K562 (cell line): ENCODE measurements around the gene RAPGEF5.

Experiments used
- GABPB1 ChIP-seq: sonication (generic); formaldehyde crosslinking; IDR thresholded peaks from 2 replicates; pipeline ENCODE4 v1.8.0; 2022; ENCODE audit warnings: mild to moderate bottlenecking, missing genetic modification reagents
- KLF13 ChIP-seq: fragments of 450-650 bp; IDR thresholded peaks from 2 replicates; pipeline ENCODE4 v1.6.1; 2016; ENCODE audit warnings: missing genetic modification characterization, low read depth, mild to moderate bottlenecking, missing compliant biosample characterization, moderate library complexity, borderline replicate concordance
- RFX5 ChIP-seq: IDR thresholded peaks from 2 replicates; pipeline ENCODE4 v1.6.1; 2011; ENCODE audit warnings: low read depth, mild to moderate bottlenecking, improper control_type of control experiment, low read length
- TEAD4 ChIP-seq, 2 experiments: sonication (generic) in 1 of 2; formaldehyde crosslinking in 1 of 2; IDR thresholded peaks; 2 replicates each; pipeline versions ENCODE4 v1.6.1 to v1.8.0; 2012 to 2022; ENCODE audit warnings: borderline replicate concordance in 1 of 2, inconsistent platforms in 1 of 2, low read length in 1 of 2, mild to moderate bottlenecking in 1 of 2, missing genetic modification reagents in 1 of 2
- ZC3H11A ChIP-seq: IDR thresholded peaks from 2 replicates; pipeline ENCODE4 v1.6.1; 2012; ENCODE audit warnings: low read depth, low read length, improper control_type of control experiment

GRCh38 chr7:22240904-22241571 lies 115.9 kb downstream of the RAPGEF5 start:
- TF ChIP-seq RFX5 (no peak), TEAD4 (IDR thresholded peaks at IDR 0.05; ENCODE audit: low read length) (no peak), TEAD4 (CRISPR knock-in tag; IDR thresholded peaks at IDR 0.05; ENCODE audit: borderline replicate concordance) (no peak), GABPB1 (CRISPR knock-in tag) (no peak), ZC3H11A (no peak), KLF13 (tag) (no peak)
